Measurements from ENCODE around the gene STEAP2.
"Not testable (repeated sequence)": the region's sequence is repeated elsewhere in the genome, so short reads cannot be mapped to it uniquely, and the experiment has no call there.

The STEAP2 gene

GRCh38 chr7:90211391-90212148, at the start of gene STEAP2:
Gene STEAP2 (plus strand): TSS chr7:90211740. CDS start chr7:90225083, 13,343 bp downstream.
- peak; percentile 21 to 39 for DNase-seq

GRCh38 chr7:90163534-90163933, 48.0 kb upstream of the STEAP2 start:
- DNase-seq = no peak

GRCh38 chr7:90165724-90166123, 45.8 kb upstream of the STEAP2 start:
- peak in 1 of 2 experiments; percentile 25 for DNase-seq

GRCh38 chr7:90166153-90166552, 45.4 kb upstream of the STEAP2 start:
- DNase-seq = no peak

GRCh38 chr7:90167361-90167760, 44.2 kb upstream of the STEAP2 start:
- no peak for DNase-seq

- no peak for DNase-seq
These were observed 41.6 kb upstream of the STEAP2 start for GRCh38 chr7:90169891-90170290.

GRCh38 chr7:90172121-90172520, 39.4 kb upstream of the STEAP2 start:
- no peak for DNase-seq

- no peak for DNase-seq
These were observed 38.9 kb upstream of the STEAP2 start for GRCh38 chr7:90172624-90173023.

- DNase-seq = no peak
These were observed 38.3 kb upstream of the STEAP2 start for GRCh38 chr7:90173127-90173844.

GRCh38 chr7:90175667-90176066, 35.9 kb upstream of the STEAP2 start:
- DNase-seq = no peak

- no peak for DNase-seq
These were observed 35.3 kb upstream of the STEAP2 start for GRCh38 chr7:90176195-90176594.

- no peak for DNase-seq
These were observed 33.4 kb upstream of the STEAP2 start for GRCh38 chr7:90178166-90178565.

GRCh38 chr7:90178679-90179278, 32.8 kb upstream of the STEAP2 start:
- DNase-seq = no peak

GRCh38 chr7:90180011-90180585, 31.4 kb upstream of the STEAP2 start:
- no peak for DNase-seq

GRCh38 chr7:90180649-90181048, 30.9 kb upstream of the STEAP2 start:
- no peak for DNase-seq

GRCh38 chr7:90181485-90181884, 30.1 kb upstream of the STEAP2 start:
- DNase-seq = no peak

GRCh38 chr7:90186290-90186689, 25.2 kb upstream of the STEAP2 start:
- DNase-seq = not testable (repeated sequence)

- no peak for DNase-seq
These were observed 24.0 kb upstream of the STEAP2 start for GRCh38 chr7:90187507-90188050.

GRCh38 chr7:90188281-90188680, 23.3 kb upstream of the STEAP2 start:
- no peak for DNase-seq

GRCh38 chr7:90190995-90191394, 20.5 kb upstream of the STEAP2 start:
- no peak for DNase-seq

- DNase-seq = no peak
These were observed 19.9 kb upstream of the STEAP2 start for GRCh38 chr7:90191648-90192047.

GRCh38 chr7:90192876-90193750, 18.4 kb upstream of the STEAP2 start:
- DNase-seq = no peak

All from NCI-H187 (cell line).